Hematopoietic multipotent progenitor cell (in vitro differentiated cells): ENCODE results near the gene PPP1R12A. TPM values are rescaled to one million over a fixed set of nuclear protein-coding genes. Genes with fewer than 3 reads are reported as not detected.
"Not testable (repeated sequence)": the region's sequence is repeated elsewhere in the genome, so short reads cannot be mapped to it uniquely, and the experiment has no call there.

Experiments used
- DNase-seq, 3 donors: peaks; one replicate each; pipeline ENCODE4 v3.0.0-alpha.2; 2011 to 2015; ENCODE audit warnings: low read depth in 2 of 3, low spot score in 2 of 3
- total RNA-seq: library from RNA; depleted of rRNA; stranded (reverse); fragments of >200 nt; gene quantifications from one replicate; pipeline ENCODE4 v1.2.3, GENCODE V29; 2012

Gene PPP1R12A
- 36.4 TPM for total RNA-seq

GRCh38 chr12:79935021-79935623, at the start of gene PPP1R12A:
Gene PPP1R12A (minus strand): TSS chr12:79935097. CDS start chr12:79934931, 166 bp downstream.
- DNase-seq, result peak; percentile 92 to 98 (median 98)

- no peak for DNase-seq
Observed at GRCh38 chr12:79983986-79984620, 49.2 kb upstream of the PPP1R12A start.

- no peak for DNase-seq
Observed at GRCh38 chr12:79983492-79983891, 48.6 kb upstream of the PPP1R12A start.

- no peak for DNase-seq
Observed at GRCh38 chr12:79982086-79983062, 47.5 kb upstream of the PPP1R12A start.

- DNase-seq, result no peak
Observed at GRCh38 chr12:79978692-79979091, 43.8 kb upstream of the PPP1R12A start.

GRCh38 chr12:79977856-79978460, 43.1 kb upstream of the PPP1R12A start:
- not testable (repeated sequence) for DNase-seq

- no peak for DNase-seq
Observed at GRCh38 chr12:79975143-79975542, 40.2 kb upstream of the PPP1R12A start.

- no peak for DNase-seq
Observed at GRCh38 chr12:79973801-79974200, 38.9 kb upstream of the PPP1R12A start.

GRCh38 chr12:79964100-79964627, 29.3 kb upstream of the PPP1R12A start:
- DNase-seq, result no peak

- DNase-seq, result no peak
Observed at GRCh38 chr12:79961411-79961810, 26.5 kb upstream of the PPP1R12A start.

- no peak for DNase-seq
Observed at GRCh38 chr12:79959484-79959883, 24.6 kb upstream of the PPP1R12A start.

GRCh38 chr12:79956896-79957295, 22.0 kb upstream of the PPP1R12A start:
- DNase-seq, result no peak

- no peak for DNase-seq
Observed at GRCh38 chr12:79955561-79955960, 20.7 kb upstream of the PPP1R12A start.

GRCh38 chr12:79954037-79954610, 19.2 kb upstream of the PPP1R12A start:
- no peak for DNase-seq

- DNase-seq, result no peak
Observed at GRCh38 chr12:79949098-79949497, 14.2 kb upstream of the PPP1R12A start.

- no peak for DNase-seq
Observed at GRCh38 chr12:79945433-79945832, 10.5 kb upstream of the PPP1R12A start.

GRCh38 chr12:79944565-79944964, 9.7 kb upstream of the PPP1R12A start:
- no peak for DNase-seq

- DNase-seq, result not testable (repeated sequence)
Observed at GRCh38 chr12:79942846-79943245, 7.9 kb upstream of the PPP1R12A start.

GRCh38 chr12:79939728-79940310, 4.9 kb upstream of the PPP1R12A start:
- peak in 1 of 3 donors; percentile 48 for DNase-seq

- no peak for DNase-seq
Observed at GRCh38 chr12:79938843-79939242, 3.9 kb upstream of the PPP1R12A start.
